TTC549 (cell line): ENCODE data around the gene SEPTIN6.
"Not testable (repeated sequence)": the region's sequence is repeated elsewhere in the genome, so short reads cannot be mapped to it uniquely, and the experiment has no call there.

Experiments used
- FAIRE-seq: peaks from 2 replicates; lab custom pipeline; 2012; peaks lifted over from hg19 to GRCh38; lab: Jason Lieb, UNC

The SEPTIN6 gene

GRCh38 chrX:119690921-119691716 lies 1.8 kb downstream of the SEPTIN6 start:
- FAIRE-seq: no peak

- FAIRE-seq: no peak
Observed at GRCh38 chrX:119688911-119689321, 4.1 kb downstream of the SEPTIN6 start.

- no peak for FAIRE-seq
Observed at GRCh38 chrX:119687661-119688413, 5.1 kb downstream of the SEPTIN6 start.

- no peak for FAIRE-seq
Observed at GRCh38 chrX:119686087-119686691, 6.8 kb downstream of the SEPTIN6 start.

GRCh38 chrX:119685225-119686066 lies 7.5 kb downstream of the SEPTIN6 start:
- no peak for FAIRE-seq

- FAIRE-seq: no peak
Observed at GRCh38 chrX:119684916-119685224, 8.1 kb downstream of the SEPTIN6 start.

GRCh38 chrX:119684312-119684711 lies 8.7 kb downstream of the SEPTIN6 start:
- FAIRE-seq: not testable (repeated sequence)

- no peak for FAIRE-seq
Observed at GRCh38 chrX:119682019-119682989, 10.7 kb downstream of the SEPTIN6 start.

GRCh38 chrX:119677654-119677981 lies 15.3 kb downstream of the SEPTIN6 start:
- FAIRE-seq: no peak

GRCh38 chrX:119676949-119677653 lies 15.9 kb downstream of the SEPTIN6 start:
- FAIRE-seq: no peak

- FAIRE-seq: no peak
Observed at GRCh38 chrX:119673336-119673735, 19.6 kb downstream of the SEPTIN6 start.

- FAIRE-seq: no peak
Observed at GRCh38 chrX:119672426-119672825, 20.5 kb downstream of the SEPTIN6 start.

GRCh38 chrX:119669424-119670037 lies 23.4 kb downstream of the SEPTIN6 start:
- no peak for FAIRE-seq

- FAIRE-seq: no peak
Observed at GRCh38 chrX:119667111-119667878, 25.7 kb downstream of the SEPTIN6 start.

- FAIRE-seq: not testable (repeated sequence)
Observed at GRCh38 chrX:119664877-119665276, 28.1 kb downstream of the SEPTIN6 start.

GRCh38 chrX:119661486-119661885 lies 31.5 kb downstream of the SEPTIN6 start:
- no peak for FAIRE-seq

GRCh38 chrX:119659522-119659921 lies 33.4 kb downstream of the SEPTIN6 start:
- FAIRE-seq: no peak

- FAIRE-seq: no peak
Observed at GRCh38 chrX:119655125-119655524, 37.8 kb downstream of the SEPTIN6 start.

GRCh38 chrX:119654112-119654531 lies 38.8 kb downstream of the SEPTIN6 start:
- no peak for FAIRE-seq
